ENCODE measurements around the gene A1BG. TPM values are rescaled to one million over a fixed set of nuclear protein-coding genes. Genes with fewer than 3 reads are reported as not detected.

The A1BG gene
- total and polyA plus RNA-seq, 4 donors, result 521 to 2,157 (median 1,029) TPM

GRCh38 chr19:58395979-58396627 is 42.8 kb upstream of the A1BG start:
- TF ChIP-seq YY1 (IDR thresholded peaks at IDR 0.05) (no peak), SP1 (IDR thresholded peaks at IDR 0.05) (no peak), MAX (IDR thresholded peaks at IDR 0.05) (no peak)
- H3K4me3 ChIP-seq (ENCODE audit: low read depth in 1 of 3, low read length in 3 of 3), result peak overlapping the region in 1 of 3 donors; percentile 6
- no peak overlapping the region for H3K27ac ChIP-seq (ENCODE audit: low read depth in 1 of 2, low read length in 2 of 2)
- no peak for DNase-seq (ENCODE audit: low spot score)
- no peaks in the 10 kb centered on the region for H3K9me3 ChIP-seq (ENCODE audit: control insufficient read depth in 4 of 4, low read length in 3 of 4)
- peaks cover 2 to 11% (median 9%) of the 10 kb centered on the region in 4 donors for H3K4me1 ChIP-seq (ENCODE audit: control insufficient read depth in 4 of 4, insufficient read depth in 4 of 4, low read length in 3 of 4)
- no peak overlapping the region for H3K9ac ChIP-seq (ENCODE audit: low read depth in 1 of 2, low read length in 2 of 2)
- H3K27me3 ChIP-seq (ENCODE audit: control insufficient read depth in 4 of 4, insufficient read depth in 4 of 4, low read length in 3 of 4), result peaks cover 0 to 5% (median 0%) of the 10 kb centered on the region in 4 donors
- H3K36me3 ChIP-seq (ENCODE audit: control insufficient read depth in 4 of 4, insufficient read depth in 3 of 4, low read depth in 1 of 4, low read length in 3 of 4), result peaks cover 19 to 34% (median 21%) of the 10 kb centered on the region in 4 donors
- 9% methylated on average over 75 of the region's 75 CpGs for WGBS

- Histone ChIP-seq H3K27ac (ENCODE audit: low read depth in 1 of 2, low read length in 2 of 2) (no peak within 1 kb of the TSS), H3K9ac (ENCODE audit: low read depth in 1 of 2, low read length in 2 of 2) (no peak within 1 kb of the TSS), H3K4me1 (ENCODE audit: control insufficient read depth in 4 of 4, insufficient read depth in 4 of 4, low read length in 3 of 4) (peaks cover under 1 to 6% (median 3%) of the 10 kb centered on the region in 4 donors), H3K36me3 (ENCODE audit: control insufficient read depth in 4 of 4, insufficient read depth in 3 of 4, low read depth in 1 of 4, low read length in 3 of 4) (peaks cover 23 to 41% (median 26%) of the 10 kb centered on the region in 4 donors), H3K9me3 (ENCODE audit: control insufficient read depth in 4 of 4, low read length in 3 of 4) (no peaks in the 10 kb centered on the region), H3K27me3 (ENCODE audit: control insufficient read depth in 4 of 4, insufficient read depth in 4 of 4, low read length in 3 of 4) (peaks cover 0 to 5% (median 0%) of the 10 kb centered on the region in 4 donors), H3K4me3 (ENCODE audit: low read depth in 1 of 3, low read length in 3 of 3) (peak within 1 kb of the TSS in 1 of 3 donors; percentile 6)
- no peak for DNase-seq (ENCODE audit: low spot score)
- TF ChIP-seq HNF4A (conservative IDR thresholded peaks at IDR 0.05) (no peak), EGR1 (IDR thresholded peaks at IDR 0.05; ENCODE audit: low read depth in 2 of 2) (no peak), SP1 (IDR thresholded peaks at IDR 0.05) (no peak), RXRA (IDR thresholded peaks at IDR 0.05) (no peak), NR2F2 (IDR thresholded peaks at IDR 0.05) (no peak), FOXA2 (IDR thresholded peaks at IDR 0.05) (no peak), FOXA1 (IDR thresholded peaks at IDR 0.05) (no peak), RAD21 (IDR thresholded peaks at IDR 0.05) (no peak), HNF4G (IDR thresholded peaks at IDR 0.05) (no peak), YY1 (IDR thresholded peaks at IDR 0.05) (no peak), JUND (IDR thresholded peaks at IDR 0.05) (no peak), TAF1 (conservative IDR thresholded peaks at IDR 0.05) (no peak), CTCF (IDR thresholded peaks at IDR 0.05; ENCODE audit: low read depth, low read length, missing input control) (no peak), REST (IDR thresholded peaks at IDR 0.05) (no peak), MAX (IDR thresholded peaks at IDR 0.05) (no peak), GABPA (IDR thresholded peaks at IDR 0.05 in 1 of 2, conservative IDR thresholded peaks at IDR 0.05 in 1 of 2) (no peak), ZBTB33 (IDR thresholded peaks at IDR 0.05) (no peak), ATF3 (IDR thresholded peaks at IDR 0.05) (no peak)
- 44% methylated on average over 21 of the region's 21 CpGs for WGBS
Measured at GRCh38 chr19:58395220-58395978, 42.1 kb upstream of the A1BG start, which contains the start of gene RNF225. Gene RNF225, plus strand, starts transcription at chr19:58395656. Its CDS starts 434 bp downstream, at chr19:58396090.

Data from liver (tissue), 9 donors.